Endothelial cell of umbilical vein (primary cell): ENCODE data around the gene ADAMTS17. TPM values are rescaled to one million over a fixed set of nuclear protein-coding genes. Genes with fewer than 3 reads are reported as not detected.

Source experiments
- BruUV-seq: library from RNA; stranded (reverse); fragments of 400-500 nt; replicated peaks from 2 replicates; lab custom pipeline; 2021; lab: Mats Ljungman, UMichigan
- CTCF ChIA-PET: fragments of 300-600, 350-600 bp; sonication (Branson Sonifier 250); formaldehyde crosslinking; loops from one replicate; lab custom pipeline; 2021; ENCODE audit warnings: antibody characterized with exemption, inconsistent platforms; lab: Charles Lee
- POLR2A ChIA-PET: fragments of 300-600, 350-600 bp; sonication (Branson Sonifier 250); formaldehyde crosslinking; loops from one replicate; lab custom pipeline; 2021; ENCODE audit warnings: antibody characterized with exemption, inconsistent platforms; lab: Charles Lee
- DNase-seq: peaks from one replicate; pipeline ENCODE4 v3.0.0-alpha.2; 2011; ENCODE audit warnings: low read depth, low spot score
- FAIRE-seq: peaks from 2 replicates; lab custom pipeline; 2011; peaks lifted over from hg19 to GRCh38; lab: Jason Lieb, UNC
- H2AFZ ChIP-seq: 2 replicates; pipeline ENCODE4 v1.6.0; 2012; ENCODE audit warnings: low read depth, low read length, control low read depth, inconsistent platforms
- H3K27ac ChIP-seq: 2 replicates; pipeline ENCODE4 v1.5.1; 2011; ENCODE audit warnings: low read depth, mild to moderate bottlenecking, control low read depth, low read length, moderate library complexity; ENCODE audit not compliant: insufficient read depth
- H3K27me3 ChIP-seq, 2 experiments: 2 replicates each; pipeline versions ENCODE4 v1.6.0 to v1.6.1; 2011; ENCODE audit warnings: low read length in 2 of 2, mixed read lengths in 1 of 2; ENCODE audit not compliant: control insufficient read depth in 2 of 2, insufficient read depth in 2 of 2
- H3K36me3 ChIP-seq, 2 experiments: 2 replicates in 1 of 2; 3 replicates in 1 of 2; pipeline ENCODE4 v1.5.1; 2011; ENCODE audit warnings: low read length in 2 of 2, mild to moderate bottlenecking in 1 of 2, moderate library complexity in 1 of 2; ENCODE audit not compliant: control insufficient read depth in 2 of 2, insufficient read depth in 2 of 2; ENCODE audit errors: extremely low read depth in 1 of 2
- H3K4me1 ChIP-seq: 3 replicates; pipeline ENCODE4 v1.5.1; 2011; ENCODE audit warnings: mild to moderate bottlenecking, low read length; ENCODE audit not compliant: control insufficient read depth, insufficient read depth; ENCODE audit errors: extremely low read depth
- H3K4me2 ChIP-seq: 2 replicates; pipeline ENCODE4 v1.6.1; 2011; ENCODE audit warnings: low read length, control low read depth, mixed read lengths; ENCODE audit not compliant: insufficient read depth
- H3K4me3 ChIP-seq, 3 experiments: fragments of 200-600 bp in 1 of 3; sonication (generic), shearing (Covaris generic) in 1 of 3; replicated peaks in 1 of 3; 2 replicates each; pipeline ENCODE4 v1.5.1; 2011 to 2016; ENCODE audit warnings: control low read depth in 3 of 3, low read length in 3 of 3, mild to moderate bottlenecking in 2 of 3, inconsistent platforms in 1 of 3, low read depth in 1 of 3, moderate library complexity in 1 of 3; ENCODE audit not compliant: insufficient read depth in 1 of 3
- H3K79me2 ChIP-seq: 2 replicates; pipeline ENCODE4 v1.6.0; 2012; ENCODE audit warnings: low read length, inconsistent platforms; ENCODE audit not compliant: control insufficient read depth, insufficient read depth
- H3K9ac ChIP-seq: replicated peaks from 2 replicates; pipeline ENCODE3; 2011; ENCODE audit warnings: low read length, control low read depth; ENCODE audit not compliant: insufficient read depth; ENCODE audit errors: extremely low read depth
- H3K9me1 ChIP-seq: replicated peaks from 3 replicates; pipeline ENCODE4 v1.6.0; 2011; ENCODE audit warnings: mild to moderate bottlenecking, low read length; ENCODE audit not compliant: control insufficient read depth, insufficient read depth; ENCODE audit errors: extremely low read depth
- H3K9me3 ChIP-seq: replicated peaks from 2 replicates; pipeline ENCODE4 v1.5.1; 2012; ENCODE audit warnings: low read length, inconsistent platforms; ENCODE audit not compliant: control insufficient read depth, insufficient read depth
- H4K20me1 ChIP-seq: replicated peaks from 2 replicates; pipeline ENCODE3; 2011; ENCODE audit warnings: mild to moderate bottlenecking, low read length; ENCODE audit not compliant: control insufficient read depth, insufficient read depth; ENCODE audit errors: extremely low read depth
- CTCF ChIP-seq, 2 donors: IDR thresholded peaks; 1 replicate in 1 of 2; 2 replicates in 1 of 2; pipeline ENCODE4 v1.5.1; 2011; ENCODE audit warnings: low read length in 2 of 2, mild to moderate bottlenecking in 2 of 2, moderate library complexity in 2 of 2, control low read depth in 1 of 2, inconsistent platforms in 1 of 2, low read depth in 1 of 2; ENCODE audit not compliant: insufficient read depth in 1 of 2; ENCODE audit errors: extremely low read depth in 1 of 2
- EZH2 ChIP-seq: IDR thresholded peaks from 2 replicates; pipeline ENCODE4 v1.6.1; 2012; ENCODE audit warnings: borderline replicate concordance, low read depth, mild to moderate bottlenecking, moderate library complexity, low read length, inconsistent platforms; ENCODE audit not compliant: severe bottlenecking
- FOS ChIP-seq: IDR thresholded peaks from 2 replicates; pipeline ENCODE4 v1.6.1; 2011; ENCODE audit warnings: mild to moderate bottlenecking, low read length, moderate library complexity, borderline replicate concordance; ENCODE audit not compliant: insufficient read depth
- GATA2 ChIP-seq: IDR thresholded peaks from 2 replicates; pipeline ENCODE4 v1.7.0; 2011; ENCODE audit warnings: low read depth, mild to moderate bottlenecking, moderate library complexity, mixed read lengths, low read length; ENCODE audit not compliant: insufficient read length, insufficient read depth
- JUN ChIP-seq: IDR thresholded peaks from 2 replicates; pipeline ENCODE4 v1.6.1; 2011; ENCODE audit warnings: borderline replicate concordance, low read depth; ENCODE audit not compliant: insufficient read length, insufficient read depth
- MAX ChIP-seq: IDR thresholded peaks from 2 replicates; pipeline ENCODE4 v1.6.1; 2011; ENCODE audit not compliant: insufficient read depth, insufficient read length
- MYC ChIP-seq: IDR thresholded peaks from one replicate; pipeline ENCODE4 v1.6.1; 2011; ENCODE audit warnings: mild to moderate bottlenecking, low read depth, low read length
- POLR2A ChIP-seq: IDR thresholded peaks from 2 replicates; pipeline ENCODE4 v1.6.1; 2012; ENCODE audit warnings: low read depth, mild to moderate bottlenecking, control low read depth, low read length
- POLR2AphosphoS5 ChIP-seq: IDR thresholded peaks from 2 replicates; pipeline ENCODE4 v1.6.1; 2012; ENCODE audit warnings: low read depth, mild to moderate bottlenecking, control low read depth, low read length, moderate library complexity; ENCODE audit not compliant: insufficient read depth
- dilution Hi-C: fragments of 300-500 bp; cut with MboI; formaldehyde crosslinking; loops from one replicate; pipeline ENCODE4 v1.15.0; 2019; ENCODE audit warnings: low sequenced_read_pairs; ENCODE audit not compliant: extremely low pct_ligation_motif_present
- intact Hi-C: fragments of 100-400 bp; cut with micrococcal nuclease; formaldehyde crosslinking; loops from one replicate; pipeline ENCODE4 v1.10.0; 2022
- polyA plus RNA-seq, 4 experiments: library from polyadenylated mRNA; depleted of rRNA in 3 of 4; stranded (reverse) in 3 of 4; unstranded in 1 of 4; fragments of >200 nt; gene quantifications; 2 replicates each; pipeline versions ENCODE4 v1.2.1 to v1.2.3, GENCODE V29; 2011 to 2012; ENCODE audit warnings: missing spikeins in 1 of 4
- total RNA-seq: library from RNA; stranded (reverse); gene quantifications from 2 replicates; pipeline ENCODE4 v1.2.3, GENCODE V29; 2021

Gene ADAMTS17
- total and polyA plus RNA-seq, 2 donors (not counting 3 experiments of a cell fraction or from before 2014, with no cell fraction given): 0.12 TPM; not detected in 1

GRCh38 chr15:100200287-100200880 is 141.4 kb downstream of the ADAMTS17 start:
- no peak for DNase-seq
- H3K4me3 ChIP-seq: no peak overlapping the region
- H3K9me1 ChIP-seq: no peaks in the 10 kb centered on the region
- no peaks in the 10 kb centered on the region for H3K27me3 ChIP-seq
- no peaks in the 10 kb centered on the region for H3K79me2 ChIP-seq
- intact Hi-C loops: no loop called here
- H2AFZ ChIP-seq: no peak overlapping the region
- H3K9ac ChIP-seq: no peak overlapping the region
- no peak overlapping the region for H3K4me2 ChIP-seq
- BruUV-seq: no TSS peak
- no peak for TF ChIP-seq GATA2
- TF ChIP-seq MYC: no peak
- TF ChIP-seq CTCF (IDR thresholded peaks at IDR 0.05; ENCODE audit: extremely low read depth in 1 of 2, insufficient read depth in 1 of 2, low read depth in 1 of 2, low read length in 2 of 2): no peak
- no peak for TF ChIP-seq EZH2
- no peak for TF ChIP-seq POLR2A
- TF ChIP-seq JUN: no peak
- no peak for TF ChIP-seq POLR2AphosphoS5
- no peak for TF ChIP-seq MAX
- TF ChIP-seq FOS: no peak
- H3K9me3 ChIP-seq: no peaks in the 10 kb centered on the region
- POLR2A ChIA-PET: no interaction called here
- no peaks in the 10 kb centered on the region for H3K4me1 ChIP-seq
- dilution Hi-C loops: no loop called here
- no peak overlapping the region for H3K27ac ChIP-seq
- CTCF ChIA-PET: no interaction called here
- no peaks in the 10 kb centered on the region for H4K20me1 ChIP-seq
- H3K36me3 ChIP-seq: no peaks in the 10 kb centered on the region
- no peak for FAIRE-seq
